Heart left ventricle (tissue), 13 donors: ENCODE results near the gene MBD3.

Experiments
- CTCF ChIP-seq, 12 donors: fragments of 200-600 bp; sonication (generic) in 4 of 12; IDR thresholded peaks; one replicate each; pipeline versions ENCODE4 v1.5.0 to v1.8.0; 2018 to 2022; ENCODE audit warnings: antibody characterized with exemption in 12 of 12, mild to moderate bottlenecking in 5 of 12
- POLR2A ChIP-seq, 2 donors: fragments of 450-650 bp; IDR thresholded peaks; one replicate each; pipeline ENCODE4 v1.6.1; 2017; ENCODE audit warnings: antibody characterized with exemption in 2 of 2, mild to moderate bottlenecking in 2 of 2, moderate library complexity in 2 of 2
- donor health status: ischemic (EF 13 %, LVEDD 7.1; RV severe dilation, severe dysfunction).
- donor health status: DM: no; HTN: yes; CAD: no.
- donor health status: DM: no; HTN: no; CAD: no.
- donor health status: ischemic (EF 25% LVEDD 6.9; RV normal size, moderate dysfunction).
- donor health status: ischemic (EF 25% LVEDD 5.7; RV mildly dilated, moderate dysfunction).
- donor health status: ischemic (EF 35%, LVEDD 5.7; RV mildly dilated, moderate dysfunction).
- donor health status: nonischemic (EF 11% LVEDD 7.7; RV severe dilation, severe dysfunction).
- donor health status: DM: yes; HTN: yes; CAD: no.
- donor health status: PGD.
- donor health status: ischemic (EF 29% LVEDD 5.4; RV normal size, mild dysfunction).
- donor health status: nonischemic (EF 23%, LVEDD 6.1; RV moderate dilation, normal function).

GRCh38 chr19:1608359-1609102, 15.9 kb upstream of the MBD3 start:
- TF ChIP-seq CTCF (IDR thresholded peaks at IDR 0.05) (no peak), POLR2A (IDR thresholded peaks at IDR 0.05) (no peak)
